ENCODE data around the gene OR2T8.

The OR2T8 gene

GRCh38 chr1:247962911-247963588 lies 43.0 kb downstream of the OR2T8 start:
- DNase-seq: no peak

- DNase-seq: no peak
Measured at GRCh38 chr1:247964933-247965332, 44.9 kb downstream of the OR2T8 start, which contains the start of gene OR2AK2. OR2AK2 (plus strand) TSS chr1:247965233; CDS start chr1:247965377, 144 bp downstream.

- DNase-seq: no peak
Measured at GRCh38 chr1:247966532-247967204, 46.6 kb downstream of the OR2T8 start.

All from cortex of kidney (tissue), 1 donor.